Stimulated activated CD4-positive, alpha-beta T cell treated with anti-CD3 and anti-CD28 coated beads, Interleukin-1b, Interleukin-23, amount 100 ng/mL, for 4 hours (primary cell): ENCODE results near the gene AASDHPPT.
"Not testable (repeated sequence)": the region's sequence is repeated elsewhere in the genome, so short reads cannot be mapped to it uniquely, and the experiment has no call there.

Experiments used
- DNase-seq, 2 donors: peaks; one replicate each; pipeline ENCODE4 v3.0.0-alpha.2; 2020; ENCODE audit warnings: low read depth in 2 of 2

The AASDHPPT gene, protein sequence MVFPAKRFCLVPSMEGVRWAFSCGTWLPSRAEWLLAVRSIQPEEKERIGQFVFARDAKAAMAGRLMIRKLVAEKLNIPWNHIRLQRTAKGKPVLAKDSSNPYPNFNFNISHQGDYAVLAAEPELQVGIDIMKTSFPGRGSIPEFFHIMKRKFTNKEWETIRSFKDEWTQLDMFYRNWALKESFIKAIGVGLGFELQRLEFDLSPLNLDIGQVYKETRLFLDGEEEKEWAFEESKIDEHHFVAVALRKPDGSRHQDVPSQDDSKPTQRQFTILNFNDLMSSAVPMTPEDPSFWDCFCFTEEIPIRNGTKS

DNA sequence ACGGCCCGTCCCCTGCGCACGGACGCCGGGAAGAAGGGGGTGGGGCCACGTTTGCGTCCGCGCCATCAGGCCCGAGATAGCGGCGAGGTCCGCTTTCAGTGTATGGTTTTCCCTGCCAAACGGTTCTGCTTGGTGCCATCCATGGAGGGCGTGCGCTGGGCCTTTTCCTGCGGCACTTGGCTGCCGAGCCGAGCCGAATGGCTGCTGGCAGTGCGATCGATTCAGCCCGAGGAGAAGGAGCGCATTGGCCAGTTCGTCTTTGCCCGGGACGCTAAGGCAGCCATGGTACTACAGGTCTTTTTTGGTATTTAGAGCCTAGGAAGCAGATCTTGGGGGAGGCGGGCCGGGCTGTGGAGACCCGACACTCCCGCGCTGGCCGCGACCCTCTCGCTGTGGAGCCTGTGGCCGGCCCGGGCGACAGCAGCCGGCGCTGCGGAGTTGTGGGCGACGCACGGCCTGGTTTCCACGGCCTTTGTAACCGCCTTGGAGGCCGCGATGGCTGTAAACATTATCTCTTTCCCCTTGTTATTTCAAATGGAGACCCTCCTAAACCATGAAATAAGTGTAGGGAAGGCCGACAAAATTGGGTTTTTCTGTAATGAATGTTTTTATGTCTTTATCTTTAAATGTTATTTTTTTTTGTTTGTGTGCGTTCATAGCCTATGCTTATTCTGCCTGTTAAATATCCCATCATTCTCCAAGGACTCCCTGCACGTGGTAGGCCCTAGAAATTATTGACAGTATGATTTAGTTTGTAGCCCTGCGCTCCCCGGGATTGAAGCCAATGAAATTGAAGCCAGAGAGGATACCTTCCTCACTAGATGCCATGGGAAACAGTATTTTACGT lies at the start of gene AASDHPPT:
AASDHPPT (plus strand) TSS at position 54 of the 847 bp plus-strand sequence; CDS start at position 103, 49 bp downstream.
- no peak for DNase-seq

DNA sequence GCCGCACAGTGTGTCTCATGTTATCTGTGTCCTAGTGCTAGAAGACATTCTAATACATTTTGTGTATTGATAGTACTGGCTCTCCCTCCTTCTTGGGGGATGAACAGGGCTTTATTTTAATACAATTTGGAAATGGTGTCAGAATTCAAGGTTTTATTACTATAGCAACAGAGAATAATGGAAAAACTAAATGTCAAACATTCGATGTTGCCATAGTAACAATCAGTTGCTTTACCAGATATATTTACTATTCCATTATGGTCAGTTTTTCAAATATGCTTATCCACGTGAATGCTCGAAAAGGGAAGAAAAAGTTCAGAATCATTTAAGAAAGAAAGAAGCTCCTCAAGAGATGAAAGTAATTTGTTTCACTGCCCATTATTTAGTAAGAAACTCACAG lies 46.9 kb upstream of the AASDHPPT start:
- DNase-seq: no peak

DNA sequence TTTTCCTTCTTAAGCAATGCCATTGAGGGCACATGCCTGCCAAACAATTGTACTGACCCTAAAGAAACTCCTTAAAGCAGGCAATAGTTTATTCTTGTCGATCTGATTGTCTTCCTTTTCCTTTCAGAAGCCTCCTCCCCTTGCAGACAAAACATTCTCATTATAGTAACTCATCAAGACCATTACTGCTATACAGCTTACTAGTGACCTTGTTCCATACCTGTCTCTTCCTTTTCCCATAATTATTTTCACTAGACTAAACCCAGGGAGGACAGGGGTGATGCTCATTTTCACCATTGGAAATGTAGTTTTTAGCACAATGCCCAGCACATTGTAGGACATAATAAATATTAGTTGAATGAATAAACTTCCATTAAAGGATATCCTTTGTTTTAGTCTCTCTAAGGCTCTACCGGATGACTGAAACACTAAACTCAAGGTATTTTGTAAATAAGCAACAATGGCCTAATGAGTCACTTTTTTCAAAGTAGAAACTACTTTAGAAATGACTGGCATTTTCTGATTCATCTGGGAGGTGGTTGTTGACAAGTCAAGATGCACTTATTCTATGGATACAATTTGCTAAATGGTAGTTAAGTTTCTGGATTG lies 46.2 kb upstream of the AASDHPPT start:
- DNase-seq: no peak

DNA sequence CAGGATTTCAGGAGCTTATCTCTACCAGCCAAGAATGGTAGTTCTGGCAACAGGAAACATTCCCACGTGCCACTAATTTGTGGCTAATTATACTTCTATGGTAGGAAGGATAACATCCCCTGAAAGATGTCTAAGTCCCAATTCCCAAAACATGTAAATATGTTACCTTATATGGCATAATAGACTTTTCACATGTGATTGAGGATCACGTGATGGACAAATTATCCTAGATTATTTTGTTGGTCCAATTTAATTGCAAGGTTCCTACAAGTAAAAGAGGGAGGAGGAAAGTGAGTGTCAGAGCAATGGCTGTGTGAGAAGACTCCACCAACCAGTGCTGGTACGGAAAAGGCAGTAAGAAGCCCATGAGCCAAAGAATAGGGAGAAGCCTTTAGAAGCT lies 45.5 kb upstream of the AASDHPPT start:
- DNase-seq: no peak

DNA sequence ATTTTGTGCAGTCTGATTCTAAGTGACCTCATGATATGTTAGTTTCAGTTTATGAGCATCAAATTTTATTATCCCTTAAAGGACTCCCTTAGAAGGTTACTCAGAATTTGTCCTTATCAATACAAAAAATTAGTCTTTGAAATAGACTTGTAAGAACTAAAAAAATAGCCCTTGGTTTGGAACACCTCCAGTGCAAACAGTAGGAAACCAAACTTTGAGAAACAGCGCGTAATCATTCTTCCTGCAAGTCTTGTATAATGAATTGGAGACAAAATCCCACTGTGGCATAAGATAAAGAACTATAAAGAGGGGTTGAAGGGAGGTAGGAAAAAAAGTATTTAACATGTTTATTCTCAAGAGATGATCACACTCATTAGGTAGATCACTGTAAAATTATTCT lies 44.6 kb upstream of the AASDHPPT start:
- DNase-seq: no peak

DNA sequence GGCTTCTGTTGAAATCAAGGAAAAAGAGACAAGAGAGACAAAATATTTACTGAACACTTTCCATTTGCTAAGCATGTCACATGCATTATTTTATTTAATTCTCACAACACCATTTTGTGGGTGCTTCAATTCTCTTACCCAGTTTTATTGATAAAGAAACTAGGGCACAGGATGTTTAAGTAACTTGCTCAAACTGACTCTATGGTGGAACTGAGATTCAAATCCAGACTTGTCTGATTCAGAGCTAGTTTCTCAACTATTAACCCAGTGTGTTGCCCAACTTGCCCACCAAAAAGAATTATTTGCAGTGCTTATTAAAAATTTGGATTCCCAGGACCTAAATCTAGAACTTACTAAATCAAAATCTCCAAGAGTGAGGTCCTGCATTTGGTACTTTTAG lies 33.9 kb upstream of the AASDHPPT start:
- no peak for DNase-seq

DNA sequence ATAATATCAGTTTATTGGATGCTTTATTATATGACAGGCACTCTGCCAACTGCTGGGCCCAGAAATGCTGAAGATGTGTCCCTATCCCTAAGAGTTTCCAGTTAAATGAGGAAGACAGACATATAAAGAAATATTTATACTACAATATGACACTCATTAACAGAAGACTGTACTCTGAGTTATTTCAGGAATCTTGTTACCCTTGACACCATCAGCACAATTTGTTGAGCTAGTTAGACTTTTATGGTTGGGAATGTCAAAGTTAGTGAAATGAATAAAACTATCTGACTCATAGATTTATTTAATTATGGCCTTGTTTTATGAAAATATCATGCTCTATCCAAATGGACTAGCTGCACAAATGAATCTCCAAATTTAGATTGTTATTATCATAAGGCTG lies 29.8 kb upstream of the AASDHPPT start:
- DNase-seq: no peak

DNA sequence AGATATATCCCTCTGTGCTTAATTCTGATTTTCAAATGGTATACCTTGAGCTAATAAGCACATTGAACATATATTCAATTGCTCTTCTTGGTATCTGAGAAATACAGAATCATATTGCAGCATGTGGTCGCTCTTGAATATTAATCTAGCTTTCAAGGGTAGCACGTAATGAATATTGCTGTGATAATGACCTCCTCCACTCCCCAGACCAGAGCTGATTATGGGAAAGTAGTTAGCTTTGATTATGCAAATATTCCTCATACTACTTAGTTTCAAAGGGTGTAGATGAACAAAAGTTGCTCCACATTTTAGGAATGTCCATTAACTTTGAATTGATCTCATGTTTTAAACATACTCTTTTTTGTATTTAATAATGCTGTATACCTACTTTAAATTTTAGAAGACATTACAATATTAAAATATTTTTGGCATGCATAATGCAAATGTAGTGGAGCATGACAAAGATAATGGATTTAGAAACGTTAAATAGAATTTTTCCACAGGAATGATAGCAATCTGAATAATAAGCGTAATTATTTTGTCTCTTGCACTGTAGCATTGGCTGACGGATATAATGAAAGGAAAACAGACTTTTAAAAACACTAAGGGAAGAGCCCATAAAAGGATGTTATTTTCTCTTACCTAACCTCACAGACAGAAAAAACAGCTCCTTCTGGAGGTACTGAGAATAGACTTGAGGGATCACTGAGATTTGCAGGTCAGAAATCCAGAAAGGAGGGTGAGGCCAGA lies 27.6 kb upstream of the AASDHPPT start:
- DNase-seq: no peak

DNA sequence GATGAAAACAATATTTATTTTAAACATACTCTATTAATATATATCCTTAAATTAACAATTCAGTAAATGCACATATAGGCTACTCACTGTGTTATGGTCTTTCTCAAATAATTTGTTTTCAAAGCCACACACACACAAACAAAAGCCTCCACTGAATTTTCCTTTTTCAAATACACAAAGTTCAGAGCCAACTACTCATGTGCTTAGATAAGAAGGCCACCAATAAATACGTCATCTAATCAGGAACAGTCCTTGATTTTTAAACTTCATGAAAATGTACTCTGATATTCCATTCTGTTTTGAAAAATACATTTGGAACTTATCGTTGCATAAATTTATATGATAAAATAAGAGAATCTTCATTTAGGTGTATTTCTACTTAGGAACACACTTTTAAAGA lies 26.4 kb upstream of the AASDHPPT start:
- no peak for DNase-seq

DNA sequence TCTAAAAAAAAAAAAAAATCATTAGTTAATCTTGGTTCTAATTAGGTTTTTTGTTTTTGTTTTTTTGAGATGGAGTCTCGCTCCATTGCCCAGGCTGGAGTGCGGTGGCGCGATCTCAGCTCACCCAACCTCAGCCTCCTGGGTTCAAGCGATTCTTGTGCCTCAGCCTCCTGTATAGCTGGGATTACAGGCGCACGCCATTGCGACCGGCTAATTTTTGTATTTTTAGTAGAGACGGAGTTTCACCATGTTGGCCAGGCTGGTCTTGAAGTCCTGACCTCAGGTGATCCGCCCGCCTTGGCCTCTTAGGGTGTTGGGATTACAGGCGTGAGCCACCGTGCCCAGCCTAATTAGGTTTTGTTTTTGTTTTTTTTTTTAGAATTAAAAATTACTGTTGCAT lies 19.1 kb upstream of the AASDHPPT start:
- not testable (repeated sequence) for DNase-seq

DNA sequence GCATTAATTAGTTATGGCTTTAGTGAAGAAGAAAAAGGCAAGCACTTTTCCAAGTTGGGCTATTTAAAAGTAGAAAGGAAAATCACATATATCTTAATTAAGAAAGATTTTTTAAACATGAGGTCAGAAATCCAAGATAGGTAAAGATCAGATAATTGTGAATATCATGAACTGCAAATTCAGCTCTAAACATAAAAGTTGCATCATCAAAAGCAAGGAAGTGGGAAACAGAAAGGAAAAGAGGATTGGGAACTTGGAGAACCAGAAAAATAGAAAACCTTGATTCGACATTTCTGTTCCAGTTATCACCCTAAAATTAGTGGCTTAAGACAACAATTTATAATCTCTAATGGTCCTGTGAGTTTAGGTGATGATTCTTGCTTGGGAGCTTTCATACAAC lies 17.8 kb upstream of the AASDHPPT start:
- DNase-seq: no peak

DNA sequence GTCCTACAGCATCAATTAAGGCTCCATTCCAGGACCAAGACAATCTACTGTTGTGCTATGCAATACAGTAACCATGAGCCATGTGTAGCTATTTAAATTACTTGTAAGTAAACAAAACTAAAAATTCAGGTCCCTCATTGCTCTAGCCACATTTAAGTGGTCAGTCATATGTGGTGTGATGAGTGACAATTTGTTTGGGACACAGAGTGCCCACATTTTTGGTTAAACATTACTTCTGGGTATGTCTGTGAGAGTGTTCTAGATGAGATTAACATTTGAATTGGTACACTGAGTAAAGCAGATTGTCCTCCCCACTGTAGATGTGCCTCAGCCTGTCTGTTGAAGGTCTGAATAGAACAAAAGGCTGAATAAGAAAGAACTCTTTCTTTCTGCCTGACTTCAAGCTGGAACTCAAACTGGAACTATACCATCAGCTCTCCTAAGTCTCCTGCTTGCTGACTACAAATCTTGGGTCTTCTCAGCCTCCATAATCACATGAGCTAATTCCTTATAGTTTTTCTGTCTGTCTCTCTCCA lies 16.1 kb upstream of the AASDHPPT start:
- DNase-seq: no peak

DNA sequence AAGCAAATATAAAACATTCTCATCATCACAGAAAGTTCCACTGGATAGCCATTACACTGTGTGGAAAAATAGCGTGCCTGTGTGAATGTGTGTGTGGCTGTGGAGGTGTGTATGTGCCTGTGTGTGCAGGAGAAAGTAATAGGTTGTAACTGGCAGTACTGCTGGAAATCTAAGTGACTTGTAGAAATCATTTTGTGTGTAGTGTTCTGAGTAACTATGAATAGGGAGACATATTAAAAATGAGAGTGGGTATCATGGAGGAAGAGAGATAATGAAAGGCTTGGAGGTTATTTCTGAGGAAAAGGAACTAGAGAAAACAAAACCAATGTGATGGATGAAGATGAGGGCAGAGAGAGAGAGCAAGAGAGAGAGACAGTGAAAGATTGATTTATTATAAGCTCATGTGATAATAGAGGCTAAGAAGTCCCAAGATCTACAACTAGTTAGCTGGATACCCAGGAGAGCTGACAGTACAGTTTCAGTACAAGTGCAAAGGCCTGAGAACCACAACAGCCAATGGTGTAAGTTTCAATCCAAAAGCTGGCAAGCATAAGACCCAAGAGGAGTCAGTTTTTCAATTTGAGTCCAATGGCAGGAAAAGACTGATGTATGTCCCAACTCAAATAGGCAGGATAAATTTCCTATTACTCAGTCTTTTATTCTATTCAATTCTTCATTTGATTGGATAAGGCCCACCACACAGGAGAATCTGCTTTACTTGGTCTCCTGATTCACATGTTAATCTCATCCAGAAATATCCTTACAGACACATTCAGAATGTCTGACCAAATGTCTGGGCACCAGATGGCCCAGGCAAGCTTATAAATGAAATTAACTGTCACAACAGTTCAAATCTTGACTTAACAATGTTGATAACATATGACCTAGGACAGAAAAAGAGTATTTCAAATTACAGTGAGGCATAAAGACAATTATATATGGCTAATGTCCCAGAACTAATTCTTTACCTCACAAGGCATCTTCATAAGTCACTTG lies 15.2 kb upstream of the AASDHPPT start:
- DNase-seq: no peak

DNA sequence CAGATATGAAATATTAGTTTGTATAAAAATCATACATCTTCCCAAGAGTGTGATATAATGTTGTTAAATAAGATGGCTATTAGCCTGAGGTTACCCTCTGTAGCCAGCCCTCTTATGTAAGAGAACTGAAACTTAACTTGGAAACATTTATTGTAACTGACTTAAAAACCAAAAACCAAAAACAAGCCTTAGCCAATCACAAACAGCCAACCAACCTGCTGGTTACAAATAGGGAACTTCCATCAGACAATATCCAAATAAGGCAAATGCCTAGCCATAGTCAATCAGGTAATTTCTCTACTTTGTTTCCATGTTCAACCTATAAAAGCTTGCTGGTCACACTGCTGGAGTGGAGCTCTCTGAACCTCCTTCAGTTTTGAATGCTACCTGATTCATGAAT lies 14.5 kb upstream of the AASDHPPT start:
- no peak for DNase-seq

DNA sequence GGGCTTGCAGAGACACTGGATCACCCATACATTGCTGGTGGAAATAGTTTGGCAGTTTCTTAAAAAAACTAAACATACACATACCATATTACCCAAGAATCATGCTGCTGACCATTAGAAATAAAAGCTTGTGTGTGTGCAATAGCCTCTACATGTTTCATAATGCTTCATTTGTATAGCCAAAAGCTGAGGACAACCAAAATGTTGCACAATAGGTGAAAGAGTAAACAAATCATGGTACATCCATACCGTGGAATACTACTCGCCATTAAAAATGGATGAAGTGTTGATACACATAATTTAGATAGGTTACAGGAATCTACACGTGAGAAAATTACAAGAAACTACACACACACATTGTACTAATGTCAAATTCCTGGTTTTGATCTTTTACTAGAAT lies 6.9 kb upstream of the AASDHPPT start:
- no peak for DNase-seq

DNA sequence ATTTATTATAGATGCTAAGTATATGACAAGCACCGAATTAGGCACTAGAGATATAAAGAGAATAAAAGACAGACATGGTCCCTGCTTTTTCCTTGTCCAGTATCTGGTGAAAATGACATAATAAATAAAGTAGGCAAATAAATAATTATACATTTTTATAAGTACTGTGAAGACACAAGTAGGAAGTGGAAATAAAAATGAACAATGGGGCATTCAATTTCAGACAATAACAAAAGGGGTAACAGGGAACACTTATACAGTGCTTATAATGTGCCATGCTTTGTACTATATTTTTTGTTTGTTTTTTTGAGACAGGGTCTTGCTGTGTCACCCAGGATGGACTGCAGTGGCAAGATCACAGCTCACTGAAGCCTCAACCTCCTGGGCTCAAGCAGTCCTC lies 4.7 kb upstream of the AASDHPPT start:
- DNase-seq: no peak

DNA sequence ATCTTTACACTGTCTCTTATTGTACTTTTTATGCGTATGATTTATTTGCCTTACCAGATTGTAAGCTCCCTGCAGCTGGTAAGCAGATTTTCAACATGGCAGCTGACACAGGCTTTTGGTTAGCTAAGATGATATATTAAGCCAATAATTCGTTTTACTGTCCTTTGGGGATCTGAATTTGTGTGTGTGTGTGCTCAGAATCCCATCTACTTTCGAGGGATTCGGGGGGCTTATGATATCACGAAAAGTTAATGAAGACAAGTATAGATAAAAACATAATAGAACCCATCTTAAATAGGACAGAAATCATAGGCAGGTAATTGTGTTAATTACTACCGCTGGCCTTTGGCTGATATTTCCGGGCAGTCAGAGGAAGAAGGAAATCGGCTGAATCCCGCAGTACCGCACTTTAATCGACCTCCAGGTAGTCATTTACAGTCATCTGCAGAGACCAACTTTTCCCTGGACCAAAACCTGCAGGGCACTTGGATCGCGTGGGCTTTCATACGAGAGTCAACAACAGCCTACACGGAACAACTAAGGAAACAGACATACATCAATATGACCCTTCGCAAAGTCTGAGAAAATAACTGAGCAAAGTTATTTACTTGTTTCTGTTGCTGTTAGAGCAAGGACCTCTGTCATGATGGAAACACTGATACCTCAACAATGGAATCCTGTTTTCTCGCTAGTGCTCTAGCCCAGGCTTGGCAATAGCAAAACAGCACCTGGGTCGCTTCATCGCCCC lies 1.1 kb upstream of the AASDHPPT start:
- DNase-seq: no peak

DNA sequence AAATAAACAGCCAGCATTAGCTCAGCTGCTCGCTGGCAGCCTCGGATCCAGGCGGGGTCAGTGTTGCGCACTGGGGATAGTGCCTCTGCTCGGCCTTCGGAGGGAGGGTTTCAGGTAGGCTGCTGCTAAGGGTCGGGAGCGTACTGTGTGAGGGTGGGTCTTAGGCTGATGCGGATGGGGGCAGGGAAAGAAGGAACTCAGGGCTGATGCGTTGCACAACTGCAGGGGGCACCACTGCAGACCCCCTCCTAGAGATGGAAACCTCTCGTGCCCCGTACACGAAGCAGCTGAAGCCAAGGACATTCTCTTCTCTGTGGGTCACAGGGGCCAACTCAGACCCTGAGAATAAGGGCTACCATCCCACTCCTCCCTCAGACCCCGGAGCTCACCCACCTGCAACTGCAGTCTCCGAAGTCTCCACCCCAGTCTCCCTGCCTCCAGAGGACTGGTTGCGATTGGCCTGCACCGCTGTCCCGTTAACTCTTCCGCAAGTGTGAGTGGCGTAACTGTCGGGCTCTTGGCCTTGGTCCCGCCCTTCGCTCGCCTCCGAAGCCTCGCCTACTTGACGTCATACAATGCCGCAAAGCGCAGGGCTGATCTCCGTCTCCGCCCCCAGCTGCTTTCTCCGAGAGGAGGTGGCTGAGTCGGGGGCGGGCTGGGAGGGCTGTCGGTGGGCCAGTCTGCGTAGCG lies 398 bp upstream of the AASDHPPT start, which contains the start of gene KBTBD3:
KBTBD3 (minus strand) TSS at position 429 of the 690 bp plus-strand sequence. CDS start 18,250 bp downstream, outside the sequence.
- DNase-seq: peak; percentile 93 to 96

DNA sequence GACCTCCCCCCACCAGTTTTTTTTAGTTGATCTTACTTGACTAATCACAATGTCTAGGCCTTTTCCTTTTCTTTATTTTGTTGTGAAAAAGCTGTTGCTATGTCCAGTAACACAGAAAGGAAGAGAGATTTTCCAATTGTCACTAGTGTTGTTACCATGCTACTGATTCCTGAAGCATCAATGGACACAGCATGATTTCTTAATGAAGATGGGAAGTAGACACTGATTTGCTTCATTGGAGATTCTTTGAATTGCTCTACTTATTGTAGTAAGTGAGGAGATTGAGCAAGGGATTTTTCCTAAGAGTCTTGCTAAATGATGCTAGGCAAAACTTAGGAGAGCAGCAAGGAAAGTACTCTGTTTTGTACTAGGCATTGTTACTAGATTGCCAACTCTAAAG lies 4.6 kb downstream of the AASDHPPT start:
- no peak for DNase-seq
